ENCODE data around the gene ST6GAL2.

ST6GAL2 gene

DNA sequence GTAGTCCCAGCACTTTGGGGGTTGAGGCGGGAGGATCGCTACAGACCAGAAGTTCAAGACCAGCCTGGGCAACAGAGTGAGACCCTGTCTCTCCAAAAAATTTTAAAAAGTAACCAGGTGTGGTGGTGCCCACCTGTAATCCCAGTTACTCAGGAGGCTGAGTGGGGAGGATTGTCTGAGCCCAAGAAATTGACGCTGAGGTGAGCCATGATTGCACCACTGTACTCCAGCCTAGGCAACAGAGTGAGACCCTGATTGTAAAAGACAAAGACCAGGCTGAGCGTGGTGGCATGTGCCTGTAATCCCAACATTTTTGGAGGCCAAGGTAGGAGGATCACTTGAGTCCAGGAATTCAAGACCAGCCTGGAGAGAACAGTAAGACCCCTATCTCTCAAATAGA, 7.8 kb downstream of the ST6GAL2 start:
- TF ChIP-seq, protein P1, sequence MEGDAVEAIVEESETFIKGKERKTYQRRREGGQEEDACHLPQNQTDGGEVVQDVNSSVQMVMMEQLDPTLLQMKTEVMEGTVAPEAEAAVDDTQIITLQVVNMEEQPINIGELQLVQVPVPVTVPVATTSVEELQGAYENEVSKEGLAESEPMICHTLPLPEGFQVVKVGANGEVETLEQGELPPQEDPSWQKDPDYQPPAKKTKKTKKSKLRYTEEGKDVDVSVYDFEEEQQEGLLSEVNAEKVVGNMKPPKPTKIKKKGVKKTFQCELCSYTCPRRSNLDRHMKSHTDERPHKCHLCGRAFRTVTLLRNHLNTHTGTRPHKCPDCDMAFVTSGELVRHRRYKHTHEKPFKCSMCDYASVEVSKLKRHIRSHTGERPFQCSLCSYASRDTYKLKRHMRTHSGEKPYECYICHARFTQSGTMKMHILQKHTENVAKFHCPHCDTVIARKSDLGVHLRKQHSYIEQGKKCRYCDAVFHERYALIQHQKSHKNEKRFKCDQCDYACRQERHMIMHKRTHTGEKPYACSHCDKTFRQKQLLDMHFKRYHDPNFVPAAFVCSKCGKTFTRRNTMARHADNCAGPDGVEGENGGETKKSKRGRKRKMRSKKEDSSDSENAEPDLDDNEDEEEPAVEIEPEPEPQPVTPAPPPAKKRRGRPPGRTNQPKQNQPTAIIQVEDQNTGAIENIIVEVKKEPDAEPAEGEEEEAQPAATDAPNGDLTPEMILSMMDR (conservative IDR thresholded peaks at IDR 0.05), result no peak
- H3K27ac ChIP-seq, result no peak overlapping the region

DNA sequence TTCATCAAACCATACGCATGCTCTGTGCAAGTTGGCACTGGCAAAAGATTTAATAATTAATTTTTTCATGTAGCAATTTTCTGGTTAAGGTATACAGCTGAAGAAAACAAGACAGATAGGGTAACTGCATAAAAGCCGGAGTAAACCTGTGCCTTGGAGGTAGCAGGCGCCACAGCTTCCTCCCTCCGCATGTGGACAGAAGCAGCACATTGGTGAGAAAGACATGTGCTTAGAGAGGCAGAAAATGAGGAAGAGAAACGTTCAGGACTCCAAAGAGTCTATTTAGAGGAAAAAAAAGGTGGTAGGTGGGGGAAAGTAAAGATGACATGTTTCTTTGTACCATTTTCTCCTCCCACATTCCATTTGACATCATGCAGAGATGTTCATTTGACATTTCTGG, 9.3 kb downstream of the ST6GAL2 start:
- TF ChIP-seq, protein P1 (conservative IDR thresholded peaks at IDR 0.05), result no peak

DNA sequence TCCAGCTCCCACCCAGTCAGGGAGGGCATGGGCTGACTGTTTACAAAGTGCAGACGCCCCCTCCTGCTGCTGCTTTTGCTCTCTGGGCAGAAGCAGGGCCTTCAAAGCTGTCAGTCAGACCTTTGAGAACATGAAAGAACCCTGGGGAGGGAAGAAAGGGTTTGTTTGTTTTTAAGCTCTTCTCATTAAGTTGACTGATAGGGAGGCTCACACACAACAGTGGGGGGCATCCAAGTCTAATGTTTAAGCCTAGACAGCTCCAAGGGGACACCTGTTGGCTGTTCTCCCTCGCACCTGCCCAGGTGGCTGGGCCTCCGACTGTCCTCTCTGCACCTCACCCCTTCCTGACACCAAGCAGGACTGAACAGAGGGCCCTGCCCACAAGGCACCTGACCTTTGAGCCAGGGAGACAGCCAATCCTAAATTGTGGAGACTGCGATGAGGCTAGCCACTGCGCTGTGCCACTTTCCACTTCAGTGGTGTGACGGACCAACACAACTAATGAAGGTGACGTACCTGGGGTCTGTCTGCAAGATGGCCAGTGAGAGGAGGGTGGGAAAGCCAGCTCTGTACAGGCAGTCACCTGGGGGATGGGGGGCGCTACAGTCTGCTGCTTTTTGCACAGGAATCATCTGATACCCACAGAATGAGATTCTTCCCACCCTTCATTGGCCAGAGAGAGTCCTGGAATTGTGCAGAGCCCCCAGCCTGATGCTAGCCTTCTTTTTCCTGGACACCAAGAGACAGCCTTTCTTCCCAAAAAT, 16.3 kb downstream of the ST6GAL2 start:
- H3K27ac ChIP-seq, result no peak overlapping the region
- TF ChIP-seq, protein P1 (conservative IDR thresholded peaks at IDR 0.05), result no peak

More for the DNA sequence above, 9.3 kb downstream of the ST6GAL2 start:
- no peak overlapping the region for H3K27ac ChIP-seq

DNA sequence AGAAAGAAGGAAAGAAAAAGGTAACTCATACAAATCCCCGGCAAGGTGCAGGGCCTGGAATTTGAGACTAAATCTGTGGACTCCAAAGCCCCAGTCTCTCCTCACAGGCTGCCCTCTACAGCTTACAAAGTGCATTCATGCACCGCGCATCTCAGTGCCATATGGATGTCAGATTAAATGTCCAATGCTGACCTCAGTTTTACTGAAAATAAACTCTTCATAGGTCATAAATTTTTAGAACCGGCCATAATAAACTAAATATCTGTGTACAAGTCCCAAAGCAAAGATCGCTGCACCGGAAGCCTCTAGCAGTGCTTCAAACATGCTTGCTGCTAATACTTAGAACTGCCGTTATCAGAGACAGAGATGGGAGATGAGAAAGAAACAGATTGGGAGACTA, 17.7 kb downstream of the ST6GAL2 start:
- H3K27ac ChIP-seq, result no peak overlapping the region
- TF ChIP-seq, protein P1 (conservative IDR thresholded peaks at IDR 0.05), result peak; percentile 73

DNA sequence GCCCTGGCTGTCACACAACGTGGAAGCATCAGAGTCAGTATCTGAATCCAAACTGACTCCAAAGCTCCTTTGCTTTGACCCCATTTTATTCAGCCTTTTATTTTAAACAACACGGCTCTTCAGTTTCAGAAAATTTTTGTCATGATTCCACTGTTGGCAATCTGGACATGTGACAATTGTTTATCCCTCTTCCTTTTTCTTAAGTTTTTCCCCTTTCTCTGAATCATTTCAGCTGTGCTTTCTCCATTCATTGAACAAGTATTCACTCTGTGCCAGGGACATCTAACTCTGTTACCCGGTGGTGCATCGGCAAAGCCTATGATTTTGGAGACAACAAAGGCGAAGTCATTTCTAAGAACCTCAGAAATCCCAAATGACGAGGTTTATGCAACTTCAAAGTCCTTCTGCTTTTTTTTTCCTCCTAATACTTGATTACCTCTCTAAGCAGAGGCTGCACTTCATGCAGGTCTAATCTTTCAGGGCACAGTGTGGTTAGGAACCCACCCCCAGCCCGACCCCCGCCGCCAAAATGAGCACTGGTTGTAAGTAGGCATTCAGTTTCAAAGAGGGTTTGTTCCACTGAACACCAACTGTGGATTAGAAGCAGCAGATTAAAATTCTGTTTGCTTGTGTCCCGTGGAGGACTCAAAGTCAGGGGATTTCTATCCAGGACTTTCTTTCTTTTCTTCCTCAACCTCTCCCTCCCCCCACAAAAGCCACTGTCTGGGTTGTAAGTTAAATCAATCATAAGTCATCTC, 18.6 kb downstream of the ST6GAL2 start:
- no peak overlapping the region for H3K27ac ChIP-seq
- TF ChIP-seq, protein P1 (conservative IDR thresholded peaks at IDR 0.05), result no peak

DNA sequence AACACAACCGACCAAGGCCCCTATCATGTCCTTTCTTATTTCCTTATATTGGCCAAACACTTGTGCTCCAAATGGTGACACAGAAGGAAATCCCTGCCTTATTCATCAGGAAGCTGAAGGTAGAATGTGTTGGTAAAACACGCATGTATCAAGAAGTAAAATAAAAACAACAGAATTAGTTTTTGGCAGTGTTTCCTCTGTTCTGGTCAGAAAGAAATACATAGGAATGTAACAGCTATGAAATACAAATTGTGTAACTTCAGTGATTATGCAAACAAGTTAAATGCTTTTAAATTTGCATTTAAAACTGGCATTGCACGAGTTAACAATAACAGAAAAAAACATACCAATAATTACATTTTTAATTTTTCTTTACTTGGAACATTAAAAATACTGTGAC, 19.3 kb downstream of the ST6GAL2 start:
- TF ChIP-seq, protein P1 (conservative IDR thresholded peaks at IDR 0.05), result no peak
- H3K27ac ChIP-seq, result no peak overlapping the region

DNA sequence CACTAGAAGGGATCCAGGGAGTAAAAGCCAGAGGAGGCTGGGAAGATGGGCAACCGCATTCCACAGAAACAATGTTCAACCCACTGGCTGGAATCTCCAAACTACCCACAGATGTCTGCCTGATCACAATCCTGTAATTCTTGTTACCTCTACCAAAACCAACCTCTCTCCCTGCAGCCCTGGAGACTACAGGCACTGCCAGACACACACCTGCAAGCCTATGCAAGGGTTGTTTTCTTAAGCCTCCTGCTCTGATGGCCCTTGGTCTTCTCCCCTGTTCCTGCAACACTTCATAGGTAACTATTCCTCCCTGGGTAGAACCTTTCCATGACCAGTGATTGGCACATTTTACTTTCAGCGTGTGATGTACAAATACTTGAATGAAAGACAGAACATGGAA, 21.9 kb downstream of the ST6GAL2 start:
- H3K27ac ChIP-seq, result no peak overlapping the region
- TF ChIP-seq, protein P1 (conservative IDR thresholded peaks at IDR 0.05), result no peak

Measured in VCaP (cell line).